ENCODE data around the gene RIN1. TPM values are rescaled to one million over a fixed set of nuclear protein-coding genes. Genes with fewer than 3 reads are reported as not detected.

Gene RIN1
- total and polyA plus RNA-seq, 2 of the 13 experiments (the other 11 are each of a cell fraction or from before 2014, with no cell fraction given), result 2.4 to 4.1 TPM

DNA sequence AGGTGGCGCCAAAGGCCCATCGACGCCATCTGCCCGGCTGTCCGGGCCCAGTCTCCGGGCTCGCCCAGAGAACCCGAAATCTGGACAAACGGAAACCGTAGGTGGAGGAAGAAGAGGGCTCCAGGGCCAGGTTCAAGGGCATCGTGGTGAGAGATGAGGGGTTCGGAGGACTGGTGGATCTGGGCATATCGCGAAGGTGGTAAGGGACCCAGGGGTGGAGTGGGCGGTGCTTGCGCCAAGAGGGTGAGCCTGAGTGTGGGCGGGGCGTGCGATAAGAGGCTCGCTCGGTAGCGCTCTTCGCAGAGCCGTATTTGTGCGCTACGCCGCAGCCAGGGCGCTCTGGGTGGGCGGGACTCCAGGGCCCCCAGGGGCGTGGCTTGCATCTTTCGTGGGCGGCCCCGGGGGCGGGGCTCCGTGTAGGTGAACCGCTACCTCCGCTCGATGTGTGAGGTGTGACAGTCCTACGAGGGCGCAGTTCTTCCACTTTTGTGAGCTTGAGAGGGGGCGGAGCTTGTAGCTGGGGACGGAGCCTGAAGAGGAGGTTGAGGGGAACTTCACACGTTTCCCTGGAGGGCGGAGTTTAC, 24.2 kb downstream of the RIN1 start (continued):
- TF ChIP-seq DNMT1 (CRISPR knock-in tag; IDR thresholded peaks at IDR 0.05), result no peak
- TF ChIP-seq ZNF292 (CRISPR knock-in tag; IDR thresholded peaks at IDR 0.05; ENCODE audit: borderline replicate concordance, low read depth), result no peak
- no peak; the same call in 1 of the 2 replicates for TF ChIP-seq ZNF639 (CRISPR knock-in tag; conservative IDR thresholded peaks at IDR 0.05)
- TF ChIP-seq, protein P1, sequence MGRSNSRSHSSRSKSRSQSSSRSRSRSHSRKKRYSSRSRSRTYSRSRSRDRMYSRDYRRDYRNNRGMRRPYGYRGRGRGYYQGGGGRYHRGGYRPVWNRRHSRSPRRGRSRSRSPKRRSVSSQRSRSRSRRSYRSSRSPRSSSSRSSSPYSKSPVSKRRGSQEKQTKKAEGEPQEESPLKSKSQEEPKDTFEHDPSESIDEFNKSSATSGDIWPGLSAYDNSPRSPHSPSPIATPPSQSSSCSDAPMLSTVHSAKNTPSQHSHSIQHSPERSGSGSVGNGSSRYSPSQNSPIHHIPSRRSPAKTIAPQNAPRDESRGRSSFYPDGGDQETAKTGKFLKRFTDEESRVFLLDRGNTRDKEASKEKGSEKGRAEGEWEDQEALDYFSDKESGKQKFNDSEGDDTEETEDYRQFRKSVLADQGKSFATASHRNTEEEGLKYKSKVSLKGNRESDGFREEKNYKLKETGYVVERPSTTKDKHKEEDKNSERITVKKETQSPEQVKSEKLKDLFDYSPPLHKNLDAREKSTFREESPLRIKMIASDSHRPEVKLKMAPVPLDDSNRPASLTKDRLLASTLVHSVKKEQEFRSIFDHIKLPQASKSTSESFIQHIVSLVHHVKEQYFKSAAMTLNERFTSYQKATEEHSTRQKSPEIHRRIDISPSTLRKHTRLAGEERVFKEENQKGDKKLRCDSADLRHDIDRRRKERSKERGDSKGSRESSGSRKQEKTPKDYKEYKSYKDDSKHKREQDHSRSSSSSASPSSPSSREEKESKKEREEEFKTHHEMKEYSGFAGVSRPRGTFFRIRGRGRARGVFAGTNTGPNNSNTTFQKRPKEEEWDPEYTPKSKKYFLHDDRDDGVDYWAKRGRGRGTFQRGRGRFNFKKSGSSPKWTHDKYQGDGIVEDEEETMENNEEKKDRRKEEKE (IDR thresholded peaks at IDR 0.05), result no peak
- peak; percentile 52 for TF ChIP-seq IRF2 (CRISPR knock-in tag; IDR thresholded peaks at IDR 0.05)
- TF ChIP-seq, protein P2, sequence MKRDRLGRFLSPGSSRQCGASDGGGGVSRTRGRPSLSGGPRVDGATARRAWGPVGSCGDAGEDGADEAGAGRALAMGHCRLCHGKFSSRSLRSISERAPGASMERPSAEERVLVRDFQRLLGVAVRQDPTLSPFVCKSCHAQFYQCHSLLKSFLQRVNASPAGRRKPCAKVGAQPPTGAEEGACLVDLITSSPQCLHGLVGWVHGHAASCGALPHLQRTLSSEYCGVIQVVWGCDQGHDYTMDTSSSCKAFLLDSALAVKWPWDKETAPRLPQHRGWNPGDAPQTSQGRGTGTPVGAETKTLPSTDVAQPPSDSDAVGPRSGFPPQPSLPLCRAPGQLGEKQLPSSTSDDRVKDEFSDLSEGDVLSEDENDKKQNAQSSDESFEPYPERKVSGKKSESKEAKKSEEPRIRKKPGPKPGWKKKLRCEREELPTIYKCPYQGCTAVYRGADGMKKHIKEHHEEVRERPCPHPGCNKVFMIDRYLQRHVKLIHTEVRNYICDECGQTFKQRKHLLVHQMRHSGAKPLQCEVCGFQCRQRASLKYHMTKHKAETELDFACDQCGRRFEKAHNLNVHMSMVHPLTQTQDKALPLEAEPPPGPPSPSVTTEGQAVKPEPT (CRISPR knock-in tag; IDR thresholded peaks at IDR 0.05; ENCODE audit: low read depth), result 0 out of 2 replicates have a peak, but pooled peaks have one; percentile 30
- TF ChIP-seq ZNF33B (CRISPR knock-in tag; IDR thresholded peaks at IDR 0.05), result no peak
- no peak for TF ChIP-seq KLF15 (CRISPR knock-in tag; IDR thresholded peaks at IDR 0.05; ENCODE audit: borderline replicate concordance)
- no peak for TF ChIP-seq ZNF878 (CRISPR knock-in tag; IDR thresholded peaks at IDR 0.05)
- peak; percentile 66 for TF ChIP-seq ZNF800 (CRISPR knock-in tag; IDR thresholded peaks at IDR 0.05)
- TF ChIP-seq NCOA5 (CRISPR knock-in tag; IDR thresholded peaks at IDR 0.05), result no peak
- TF ChIP-seq PLRG1 (conservative IDR thresholded peaks at IDR 0.05), result no peak
- no peak for TF ChIP-seq CREB1 (IDR thresholded peaks at IDR 0.05)
- peak; percentile 48 for TF ChIP-seq CREB1 (CRISPR knock-in tag; IDR thresholded peaks at IDR 0.05)
- TF ChIP-seq SP140L (CRISPR knock-in tag; IDR thresholded peaks at IDR 0.05; ENCODE audit: borderline replicate concordance), result no peak
- TF ChIP-seq FOXC1 (CRISPR knock-in tag; IDR thresholded peaks at IDR 0.05; ENCODE audit: borderline replicate concordance), result no peak
- peak; percentile 33 for TF ChIP-seq KAT8 (CRISPR knock-in tag; IDR thresholded peaks at IDR 0.05)
- no peak for TF ChIP-seq ZNF850 (CRISPR knock-in tag; conservative IDR thresholded peaks at IDR 0.05)
- TF ChIP-seq BCL3 (CRISPR knock-in tag; IDR thresholded peaks at IDR 0.05), result 0 out of 2 replicates have a peak, but pooled peaks have one; percentile 25
- no peak for TF ChIP-seq ZSCAN22 (CRISPR knock-in tag; IDR thresholded peaks at IDR 0.05)
- TF ChIP-seq, protein P3, sequence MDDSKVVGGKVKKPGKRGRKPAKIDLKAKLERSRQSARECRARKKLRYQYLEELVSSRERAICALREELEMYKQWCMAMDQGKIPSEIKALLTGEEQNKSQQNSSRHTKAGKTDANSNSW (CRISPR knock-in tag; IDR thresholded peaks at IDR 0.05; ENCODE audit: borderline replicate concordance), result no peak
- no peak for TF ChIP-seq HES4 (CRISPR knock-in tag; IDR thresholded peaks at IDR 0.05; ENCODE audit: borderline replicate concordance)

Data from HepG2 (cell line).